Astrocyte of the cerebellum (primary cell): Measurements from ENCODE around the gene SLC39A11.

Experiments
- DNase-seq: peaks from one replicate; pipeline ENCODE4 v3.0.0-alpha.2; 2011; ENCODE audit warnings: low read depth
- H3K4me3 ChIP-seq: 2 replicates; pipeline ENCODE4 v1.5.1; 2011; ENCODE audit warnings: mild to moderate bottlenecking, low read depth, low read length, moderate library complexity
- CTCF ChIP-seq: IDR thresholded peaks from 2 replicates; pipeline ENCODE4 v1.5.1; 2012; ENCODE audit warnings: low read length, low read depth, moderate library complexity, mild to moderate bottlenecking; ENCODE audit errors: missing control alignments
- in situ Hi-C: cut with HindIII; loops from 2 replicates; pipeline ENCODE4 v1.10.0; 2017; ENCODE audit warnings: low sequenced_read_pairs

SLC39A11 gene

GRCh38 chr17:72624652-72625051, 467.8 kb downstream of the SLC39A11 start:
- in situ Hi-C loops: no loop called here
- H3K4me3 ChIP-seq: no peak overlapping the region
- TF ChIP-seq CTCF: no peak
- DNase-seq: no peak

DNA sequence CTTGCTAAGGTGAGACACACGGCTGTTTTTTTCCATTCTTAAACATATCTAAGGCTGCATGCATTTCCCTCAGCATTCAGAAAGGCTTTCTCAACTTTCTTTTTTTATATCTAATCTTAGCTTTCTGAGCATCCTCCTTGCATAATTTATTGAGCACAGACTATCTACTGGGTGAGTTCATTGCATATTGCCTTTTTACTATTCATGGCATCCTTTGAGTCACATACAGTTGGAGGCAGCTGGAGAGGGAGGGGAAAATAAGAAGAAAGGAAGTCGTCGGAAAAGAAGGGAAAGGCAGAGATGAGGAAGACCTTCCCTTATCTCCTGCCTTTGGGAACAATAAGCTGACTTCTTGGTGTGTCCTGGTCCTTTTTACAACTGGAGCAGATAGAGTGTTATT, 468.3 kb downstream of the SLC39A11 start:
- no peak overlapping the region for H3K4me3 ChIP-seq
- TF ChIP-seq CTCF: no peak
- no peak for DNase-seq
- in situ Hi-C loops: no loop called here

DNA sequence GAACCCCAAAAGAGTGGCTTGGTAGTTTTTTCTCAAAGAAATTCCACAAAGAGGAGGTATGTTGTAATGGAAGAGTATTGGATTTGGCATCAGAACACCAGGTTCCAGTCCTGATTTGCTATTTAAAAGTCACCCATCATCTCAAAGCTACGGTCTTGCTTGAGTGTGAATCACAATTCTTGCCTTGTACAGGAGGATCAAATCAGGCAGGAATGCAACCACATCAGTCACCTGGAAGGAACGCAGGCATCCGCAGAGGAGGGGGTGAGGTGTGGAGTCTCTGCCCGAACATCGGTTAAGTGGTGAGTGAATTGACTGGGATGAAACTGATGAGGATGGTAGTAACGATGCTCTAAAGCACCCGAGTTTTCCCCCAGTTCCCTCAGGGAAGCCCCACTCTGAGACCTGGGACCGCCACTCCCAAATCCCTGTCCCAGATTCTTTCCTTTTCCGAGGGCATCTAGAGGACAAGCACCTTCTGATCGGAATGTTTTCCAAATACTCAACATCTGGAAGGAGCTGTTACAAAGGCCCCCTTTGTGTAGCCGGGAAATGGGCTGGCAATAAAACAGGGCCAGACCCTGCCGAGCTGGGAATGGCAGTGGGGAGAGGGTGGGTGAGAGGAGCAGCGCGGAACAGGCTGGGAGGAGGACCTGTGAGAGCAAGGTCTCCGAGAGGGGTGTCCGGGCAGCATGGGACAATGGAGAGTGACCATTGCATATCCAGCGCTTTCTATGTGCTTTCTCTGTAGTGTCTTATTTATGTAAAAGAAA, 469.6 kb downstream of the SLC39A11 start:
- TF ChIP-seq CTCF: no peak
- H3K4me3 ChIP-seq: no peak overlapping the region
- DNase-seq: no peak
- in situ Hi-C loops: no loop called here

DNA sequence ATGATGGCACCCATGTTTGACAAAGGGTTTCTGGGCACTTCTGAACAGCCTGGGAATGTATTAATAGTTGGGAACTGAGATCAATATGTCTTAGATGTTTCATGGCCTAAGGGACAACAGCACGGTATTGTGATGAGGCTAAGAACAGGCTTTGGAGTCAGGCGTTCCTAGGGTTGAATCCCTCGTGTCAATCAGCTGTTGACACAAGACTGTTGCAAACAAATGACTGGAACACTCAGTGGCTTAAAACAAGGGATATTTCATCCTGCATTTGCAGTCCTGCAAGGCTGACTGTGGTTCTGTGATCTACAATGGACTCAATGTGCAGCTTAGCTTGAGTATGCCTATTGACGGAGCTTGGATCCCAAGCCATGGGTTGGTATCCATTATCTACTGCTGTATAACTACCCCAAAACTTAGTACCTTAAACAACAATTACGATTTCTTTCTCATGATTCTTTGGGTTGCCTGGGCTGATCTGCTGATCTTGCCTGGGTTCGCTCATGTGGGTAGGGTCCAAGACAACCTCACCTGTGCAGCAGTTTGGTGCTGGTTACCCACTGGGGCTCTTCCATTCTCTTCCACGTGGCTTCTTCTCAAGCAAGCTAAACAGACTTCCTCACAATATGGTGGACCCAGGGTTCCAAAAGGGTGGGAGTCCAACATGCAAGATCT, 472.4 kb downstream of the SLC39A11 start:
- DNase-seq: no peak
- no peak overlapping the region for H3K4me3 ChIP-seq
- no peak for TF ChIP-seq CTCF
- in situ Hi-C loops: no loop called here

DNA sequence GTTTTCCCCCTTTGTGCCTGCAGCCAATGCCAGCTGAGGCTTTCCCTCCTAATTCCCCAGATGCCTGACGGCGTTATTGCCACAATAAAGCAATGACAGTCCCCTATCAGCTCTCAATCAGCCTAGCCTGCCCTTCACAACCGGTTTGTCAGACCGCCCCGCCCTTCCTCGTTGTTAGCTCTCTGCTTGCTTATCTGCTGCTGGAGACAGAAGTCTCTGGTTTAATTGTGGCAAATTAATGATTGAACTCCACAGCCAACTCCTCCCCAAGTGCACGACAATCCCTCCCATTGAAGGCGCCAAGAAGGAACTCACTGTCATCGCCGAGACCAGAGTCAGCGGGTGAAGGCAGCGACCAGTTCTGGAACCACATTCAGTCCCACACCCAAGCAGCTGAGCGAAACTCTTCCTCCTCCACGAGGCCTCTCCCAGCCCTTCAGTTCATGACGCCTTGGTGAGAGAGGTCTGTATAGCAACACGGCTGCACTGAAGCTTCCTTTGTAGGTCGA, 474.4 kb downstream of the SLC39A11 start:
- H3K4me3 ChIP-seq: no peak overlapping the region
- DNase-seq: no peak
- in situ Hi-C loops: no loop called here
- TF ChIP-seq CTCF: no peak

DNA sequence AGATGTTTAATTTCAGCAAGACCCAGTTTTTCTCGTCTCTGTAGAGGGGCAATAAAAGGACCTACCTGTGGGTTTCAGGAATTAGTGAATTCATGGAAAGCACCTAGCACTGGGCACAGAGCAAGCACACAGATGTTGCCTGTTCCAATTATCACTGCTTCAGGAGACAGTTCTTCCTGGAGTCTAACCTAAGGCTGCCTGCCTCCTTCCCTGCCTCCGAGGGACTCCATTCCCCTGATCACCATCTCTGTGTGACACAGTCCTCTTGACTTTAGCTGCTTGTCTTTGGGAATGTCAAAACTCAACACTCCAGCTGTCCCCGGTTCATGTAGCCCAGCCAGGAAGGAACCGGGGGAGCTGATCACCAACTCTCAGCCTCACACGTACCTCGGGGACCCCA, 474.9 kb downstream of the SLC39A11 start:
- in situ Hi-C loops: no loop called here
- TF ChIP-seq CTCF: no peak
- no peak for DNase-seq
- H3K4me3 ChIP-seq: no peak overlapping the region
